Lower leg skin (tissue), 4 donors: ENCODE measurements around the gene PLN. TPM values are rescaled to one million over a fixed set of nuclear protein-coding genes. Genes with fewer than 3 reads are reported as not detected.

Experiments
- DNase-seq, 2 donors: peaks; one replicate each; pipeline ENCODE4 v3.0.0-alpha.2; 2019; ENCODE audit warnings: low spot score in 2 of 2
- H3K4me3 ChIP-seq: fragments of 200-600 bp; sonication (generic); 2 replicates; pipeline ENCODE4 v1.5.1; 2017; ENCODE audit warnings: mild to moderate bottlenecking, low read depth; ENCODE audit not compliant: poor library complexity, severe bottlenecking
- POLR2A ChIP-seq, 2 donors: fragments of 450-650 bp; IDR thresholded peaks; one replicate each; pipeline ENCODE4 v1.6.1; 2016 to 2017; ENCODE audit warnings: antibody characterized with exemption in 2 of 2, mild to moderate bottlenecking in 1 of 2, moderate library complexity in 1 of 2
- WGBS, 2 donors: methylation state at CpG; one replicate each; pipeline ENCODE4 v1.1.5; 2018; 5-methylcytosine and 5-hydroxymethylcytosine counted together
- intact Hi-C: fragments of 100-400 bp; cut with DNase I; formaldehyde crosslinking; loops from one replicate; pipeline ENCODE4 v1.15.0; 2023; ENCODE audit warnings: low total_unique reads
- total RNA-seq, 4 donors: library from RNA; depleted of rRNA; stranded (reverse); fragments of >200 nt; gene quantifications; one replicate each; pipeline ENCODE4 v1.1.0, GENCODE V29; 2016
- TF ChIP-seq, protein P1 (sequence below), 3 donors: fragments of 450-650 bp; IDR thresholded peaks; one replicate each; pipeline ENCODE4 v1.5.1; 2016; ENCODE audit warnings: antibody characterized with exemption in 3 of 3, mild to moderate bottlenecking in 3 of 3, moderate library complexity in 2 of 3

PLN gene
- total RNA-seq, 4 donors from 2014 or later: 1.8 to 10.5 (median 3.1) TPM

DNA sequence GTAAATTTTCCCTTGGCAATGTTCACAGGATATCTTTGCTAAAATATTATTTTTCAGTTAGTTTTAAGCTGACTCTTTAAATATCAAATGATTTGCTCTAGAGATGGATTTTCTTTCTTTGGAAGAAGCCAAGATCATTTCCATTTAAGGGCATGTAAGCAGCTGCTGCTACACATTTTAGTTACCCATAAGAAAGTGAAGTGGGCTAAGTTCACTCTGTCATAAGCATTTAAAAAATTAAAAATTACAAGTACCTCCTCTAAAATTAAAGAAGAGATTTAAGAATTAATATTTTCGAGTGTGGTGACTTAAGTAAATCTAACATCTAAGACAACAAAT lies 1.2 kb upstream of the PLN start:
- intact Hi-C loops: no loop called here
- no peak for DNase-seq
- 70 to 80% methylated on average over 1 of the region's 1 CpG for WGBS, 2 donors
- no peak for TF ChIP-seq POLR2A (IDR thresholded peaks at IDR 0.05)
- TF ChIP-seq, protein P1, sequence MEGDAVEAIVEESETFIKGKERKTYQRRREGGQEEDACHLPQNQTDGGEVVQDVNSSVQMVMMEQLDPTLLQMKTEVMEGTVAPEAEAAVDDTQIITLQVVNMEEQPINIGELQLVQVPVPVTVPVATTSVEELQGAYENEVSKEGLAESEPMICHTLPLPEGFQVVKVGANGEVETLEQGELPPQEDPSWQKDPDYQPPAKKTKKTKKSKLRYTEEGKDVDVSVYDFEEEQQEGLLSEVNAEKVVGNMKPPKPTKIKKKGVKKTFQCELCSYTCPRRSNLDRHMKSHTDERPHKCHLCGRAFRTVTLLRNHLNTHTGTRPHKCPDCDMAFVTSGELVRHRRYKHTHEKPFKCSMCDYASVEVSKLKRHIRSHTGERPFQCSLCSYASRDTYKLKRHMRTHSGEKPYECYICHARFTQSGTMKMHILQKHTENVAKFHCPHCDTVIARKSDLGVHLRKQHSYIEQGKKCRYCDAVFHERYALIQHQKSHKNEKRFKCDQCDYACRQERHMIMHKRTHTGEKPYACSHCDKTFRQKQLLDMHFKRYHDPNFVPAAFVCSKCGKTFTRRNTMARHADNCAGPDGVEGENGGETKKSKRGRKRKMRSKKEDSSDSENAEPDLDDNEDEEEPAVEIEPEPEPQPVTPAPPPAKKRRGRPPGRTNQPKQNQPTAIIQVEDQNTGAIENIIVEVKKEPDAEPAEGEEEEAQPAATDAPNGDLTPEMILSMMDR (IDR thresholded peaks at IDR 0.05): no peak
- H3K4me3 ChIP-seq: no peak overlapping the region

DNA sequence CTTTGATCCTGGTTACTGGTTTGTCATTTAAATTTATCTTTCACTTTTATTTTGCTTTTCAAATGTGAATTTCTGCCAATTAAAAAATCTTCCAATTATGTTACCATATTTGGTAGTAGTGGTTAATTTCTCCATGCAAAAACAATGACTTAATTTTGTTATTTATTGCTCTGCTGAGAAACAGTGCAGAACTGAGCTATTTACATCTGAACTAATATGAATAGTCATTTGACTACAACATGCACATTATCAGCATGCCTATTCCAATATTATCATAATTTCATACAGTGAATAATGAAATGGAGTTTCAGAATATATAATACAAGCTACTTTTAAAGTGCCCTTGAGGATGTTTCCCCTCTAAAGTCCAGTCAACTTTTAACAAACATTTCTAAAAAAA lies 517 bp downstream of the PLN start:
- TF ChIP-seq, protein P1 (IDR thresholded peaks at IDR 0.05): no peak
- no peak for TF ChIP-seq POLR2A (IDR thresholded peaks at IDR 0.05)
- no peak for DNase-seq
- intact Hi-C loops: no loop called here
- H3K4me3 ChIP-seq: no peak overlapping the region

DNA sequence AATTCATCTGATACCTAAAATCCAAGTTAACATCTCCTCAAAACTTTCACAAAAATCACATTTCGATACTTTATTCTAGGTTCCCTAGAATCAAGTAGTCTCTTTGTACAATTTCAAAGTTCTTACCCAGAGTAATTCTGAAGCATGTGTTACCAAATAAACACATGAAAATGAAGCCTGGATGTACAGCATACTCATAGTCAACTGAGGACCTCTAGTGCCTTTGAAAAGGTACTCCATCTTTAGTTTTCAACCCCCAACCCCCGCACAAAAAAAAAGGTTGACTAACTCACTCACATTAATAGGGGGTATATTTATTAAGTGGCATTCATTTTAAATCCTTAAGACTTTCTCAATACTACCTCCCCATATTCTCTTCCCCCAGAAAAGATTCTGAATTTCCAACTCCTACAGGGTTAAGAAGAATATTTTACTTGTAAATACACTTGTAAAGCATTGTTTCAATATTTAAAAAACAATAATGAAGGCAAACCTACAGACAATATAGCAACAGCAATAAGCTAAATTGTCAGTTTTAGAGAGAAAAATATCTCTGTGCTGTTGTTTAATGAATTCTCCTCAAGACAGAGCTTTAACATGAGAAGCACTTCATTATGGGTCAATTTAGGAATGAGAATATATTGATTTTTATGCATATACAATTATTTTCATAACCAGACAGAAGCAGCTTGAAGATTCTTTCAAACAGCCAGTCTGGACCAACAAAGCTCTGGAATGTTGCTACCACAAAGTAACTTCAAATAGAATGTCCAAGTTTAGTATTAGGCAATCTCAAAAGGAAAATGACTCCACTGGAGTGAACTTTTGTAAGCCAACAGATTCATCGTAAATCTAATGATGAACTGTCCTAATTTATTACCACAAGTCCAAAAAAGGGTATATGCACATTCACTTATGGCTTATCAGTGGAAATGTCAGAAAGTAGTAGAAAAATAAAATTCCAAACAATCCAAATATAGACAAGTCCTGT lies 3.3 kb downstream of the PLN start:
- no peak overlapping the region for H3K4me3 ChIP-seq
- intact Hi-C loops: no loop called here

DNA sequence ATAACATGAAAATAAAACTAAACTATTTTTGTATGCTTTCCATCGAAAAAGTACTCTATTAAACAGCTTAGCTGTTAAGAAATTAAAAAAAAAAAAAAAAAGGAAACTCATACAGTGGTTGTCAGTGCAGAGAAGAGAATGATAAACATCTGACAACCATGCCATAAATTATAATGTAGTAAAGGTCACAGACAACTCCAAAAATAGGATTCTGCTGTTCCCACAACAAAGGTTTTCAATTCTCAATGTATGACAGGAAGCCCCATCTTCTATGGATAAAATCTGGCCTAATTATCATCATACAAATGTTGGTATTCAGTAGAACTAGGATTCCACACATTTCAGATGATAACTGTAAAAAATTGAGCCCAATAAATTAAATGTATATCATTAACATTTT lies 5.0 kb downstream of the PLN start:
- TF ChIP-seq, protein P1 (IDR thresholded peaks at IDR 0.05): no peak
- no peak for TF ChIP-seq POLR2A (IDR thresholded peaks at IDR 0.05)
- H3K4me3 ChIP-seq: no peak overlapping the region
- intact Hi-C loops: no loop called here
- WGBS, 2 donors: 49 to 67% methylated on average over 1 of the region's 1 CpG
- no peak for DNase-seq

More for the DNA sequence above, 3.3 kb downstream of the PLN start:
- no peak for DNase-seq
- 26 to 31% methylated on average over 3 of the region's 3 CpGs for WGBS, 2 donors
- TF ChIP-seq POLR2A (IDR thresholded peaks at IDR 0.05): no peak
- TF ChIP-seq, protein P1 (IDR thresholded peaks at IDR 0.05): no peak

DNA sequence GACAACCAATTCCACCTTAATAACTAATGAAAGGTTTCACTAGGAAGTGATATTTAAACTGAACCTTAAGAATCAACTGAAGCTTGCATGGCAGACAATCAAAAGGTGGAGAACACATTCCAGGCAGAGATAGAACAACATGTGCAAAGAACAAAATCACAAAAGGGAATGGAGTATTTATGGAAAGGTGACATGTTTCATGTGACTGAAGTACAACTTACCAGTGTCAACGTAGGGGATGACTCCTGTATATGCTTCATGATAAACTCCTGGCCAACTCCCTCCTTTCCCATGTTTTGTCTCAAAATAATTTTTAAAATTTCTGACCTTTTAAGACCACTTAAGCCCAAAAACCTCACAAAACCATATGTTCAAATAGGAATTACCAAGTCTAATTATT lies 6.6 kb downstream of the PLN start:
- no peak overlapping the region for H3K4me3 ChIP-seq

More for the DNA sequence above, 6.6 kb downstream of the PLN start:
- WGBS, 2 donors: 62 to 77% methylated on average over 1 of the region's 1 CpG
- intact Hi-C loops: no loop called here
- DNase-seq: no peak
- no peak for TF ChIP-seq POLR2A (IDR thresholded peaks at IDR 0.05)
- TF ChIP-seq, protein P1 (IDR thresholded peaks at IDR 0.05): no peak
